NT2/D1 (cell line): Measurements from ENCODE around the gene PTPRJ.

Source experiments
- DNase-seq: peaks from one replicate; pipeline ENCODE4 v3.0.0-alpha.2; 2011; ENCODE audit warnings: low read depth, low spot score
- H3K27me3 ChIP-seq: 2 replicates; pipeline ENCODE4 v1.6.0; 2011; ENCODE audit warnings: mild to moderate bottlenecking; ENCODE audit not compliant: insufficient read length, insufficient read depth
- H3K36me3 ChIP-seq: 2 replicates; pipeline ENCODE4 v1.6.1; 2011; ENCODE audit warnings: mild to moderate bottlenecking, low read length, mixed read lengths; ENCODE audit not compliant: insufficient read depth, insufficient read length
- H3K4me1 ChIP-seq: 2 replicates; pipeline ENCODE4 v1.5.1; 2011; ENCODE audit not compliant: insufficient read depth, insufficient read length
- H3K4me3 ChIP-seq: 2 replicates; pipeline ENCODE4 v1.5.1; 2011; ENCODE audit warnings: low read depth; ENCODE audit not compliant: insufficient read length
- H3K9ac ChIP-seq: 2 replicates; pipeline ENCODE4 v1.6.0; 2011; ENCODE audit warnings: low read depth; ENCODE audit not compliant: insufficient read length
- H3K9me3 ChIP-seq: 2 replicates; pipeline ENCODE4 v1.5.1; 2011; ENCODE audit warnings: mild to moderate bottlenecking, low read length; ENCODE audit not compliant: insufficient read depth
- SUZ12 ChIP-seq: IDR thresholded peaks from 2 replicates; pipeline ENCODE4 v1.6.1; 2011; ENCODE audit not compliant: insufficient read length, insufficient read depth; ENCODE audit errors: extremely low read depth
- YY1 ChIP-seq: IDR thresholded peaks from 2 replicates; pipeline ENCODE4 v1.6.1; 2011; ENCODE audit not compliant: insufficient read length, insufficient read depth
- ZNF274 ChIP-seq: IDR thresholded peaks from 2 replicates; pipeline ENCODE4 v1.6.1; 2011; ENCODE audit warnings: mild to moderate bottlenecking, low read depth, low read length

PTPRJ gene

GRCh38 chr11:48193876-48194275 is 213.5 kb downstream of the PTPRJ start:
- no peaks in the 10 kb centered on the region for H3K27me3 ChIP-seq
- H3K9ac ChIP-seq, result no peak overlapping the region
- DNase-seq, result no peak
- no peaks in the 10 kb centered on the region for H3K36me3 ChIP-seq
- H3K4me1 ChIP-seq, result no peaks in the 10 kb centered on the region
- H3K9me3 ChIP-seq, result peaks cover 26% of the 10 kb centered on the region
- H3K4me3 ChIP-seq, result no peak overlapping the region
- TF ChIP-seq ZNF274 (no peak), SUZ12 (no peak), YY1 (no peak)

- H3K9me3 ChIP-seq, result no peaks in the 10 kb centered on the region
- TF ChIP-seq SUZ12, result no peak
- no peak for TF ChIP-seq YY1
- TF ChIP-seq ZNF274, result no peak
- no peaks in the 10 kb centered on the region for H3K4me1 ChIP-seq
- no peak for DNase-seq
- H3K4me3 ChIP-seq, result no peak overlapping the region
- no peaks in the 10 kb centered on the region for H3K36me3 ChIP-seq
- H3K9ac ChIP-seq, result no peak overlapping the region
- no peaks in the 10 kb centered on the region for H3K27me3 ChIP-seq
These were observed 227.5 kb downstream of the PTPRJ start for GRCh38 chr11:48207881-48208280.

- no peaks in the 10 kb centered on the region for H3K36me3 ChIP-seq
- H3K27me3 ChIP-seq, result no peaks in the 10 kb centered on the region
- no peaks in the 10 kb centered on the region for H3K9me3 ChIP-seq
- no peak overlapping the region for H3K9ac ChIP-seq
- no peak overlapping the region for H3K4me3 ChIP-seq
- peak; percentile 22 for DNase-seq
- TF ChIP-seq ZNF274 (no peak), YY1 (no peak), SUZ12 (no peak)
- no peaks in the 10 kb centered on the region for H3K4me1 ChIP-seq
These were observed 229.7 kb downstream of the PTPRJ start for GRCh38 chr11:48210052-48210451.

- Histone ChIP-seq H3K9me3 (no peaks in the 10 kb centered on the region), H3K27me3 (no peaks in the 10 kb centered on the region), H3K9ac (no peak within 1 kb of the TSS), H3K4me1 (no peaks in the 10 kb centered on the region), H3K36me3 (no peaks in the 10 kb centered on the region), H3K4me3 (no peak within 1 kb of the TSS)
- TF ChIP-seq SUZ12 (no peak), YY1 (no peak), ZNF274 (no peak)
- DNase-seq, result no peak
These were observed 236.2 kb downstream of the PTPRJ start, which contains the start of gene OR4B1 for GRCh38 chr11:48216510-48216909. Gene OR4B1 (plus strand): TSS chr11:48216810. CDS start chr11:48216810, 0 bp downstream.
